ENCODE measurements around the gene ENTPD3.
A peak's percentile ranks its signal among the peaks of the same experiment; 100 is the strongest.

ENTPD3 gene

DNA sequence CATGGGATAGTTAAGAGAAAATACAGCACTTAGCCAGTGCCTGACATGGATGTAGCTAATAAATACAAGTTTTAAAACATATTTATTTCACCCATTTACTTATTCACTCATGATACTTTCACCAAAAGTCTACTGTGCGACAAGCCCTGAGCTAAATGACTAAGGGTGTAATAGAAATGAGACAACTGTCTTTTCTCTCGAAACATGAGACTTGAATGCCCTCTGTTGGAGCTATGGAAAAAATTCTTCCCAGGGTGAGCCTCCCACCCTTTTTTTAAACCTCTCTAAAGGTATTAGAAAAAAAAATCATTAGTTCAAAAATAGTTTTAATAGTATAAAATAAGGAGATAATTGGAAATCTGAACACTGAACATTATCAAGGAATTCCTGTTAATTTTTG lies 45.8 kb downstream of the ENTPD3 start:
- no peaks in the 10 kb centered on the region for H3K36me3 ChIP-seq (replicated peaks; ENCODE audit: low read depth, low read length)
- H3K27ac ChIP-seq (ENCODE audit: low read length) = no peak overlapping the region
- no peak overlapping the region for H3K4me2 ChIP-seq (ENCODE audit: low read length)
- H3K9ac ChIP-seq (ENCODE audit: low read length) = no peak overlapping the region
- no peak overlapping the region for H3K4me3 ChIP-seq (ENCODE audit: low read length)
- H4K20me1 ChIP-seq (ENCODE audit: insufficient read depth, low read length) = no peaks in the 10 kb centered on the region
- no peaks in the 10 kb centered on the region for H3K9me3 ChIP-seq (ENCODE audit: insufficient read depth, low read length)
- H3K79me2 ChIP-seq (ENCODE audit: low read length) = no peaks in the 10 kb centered on the region
- no peaks in the 10 kb centered on the region for H3K27me3 ChIP-seq (ENCODE audit: low read depth, low read length)
- TF ChIP-seq, protein P1, sequence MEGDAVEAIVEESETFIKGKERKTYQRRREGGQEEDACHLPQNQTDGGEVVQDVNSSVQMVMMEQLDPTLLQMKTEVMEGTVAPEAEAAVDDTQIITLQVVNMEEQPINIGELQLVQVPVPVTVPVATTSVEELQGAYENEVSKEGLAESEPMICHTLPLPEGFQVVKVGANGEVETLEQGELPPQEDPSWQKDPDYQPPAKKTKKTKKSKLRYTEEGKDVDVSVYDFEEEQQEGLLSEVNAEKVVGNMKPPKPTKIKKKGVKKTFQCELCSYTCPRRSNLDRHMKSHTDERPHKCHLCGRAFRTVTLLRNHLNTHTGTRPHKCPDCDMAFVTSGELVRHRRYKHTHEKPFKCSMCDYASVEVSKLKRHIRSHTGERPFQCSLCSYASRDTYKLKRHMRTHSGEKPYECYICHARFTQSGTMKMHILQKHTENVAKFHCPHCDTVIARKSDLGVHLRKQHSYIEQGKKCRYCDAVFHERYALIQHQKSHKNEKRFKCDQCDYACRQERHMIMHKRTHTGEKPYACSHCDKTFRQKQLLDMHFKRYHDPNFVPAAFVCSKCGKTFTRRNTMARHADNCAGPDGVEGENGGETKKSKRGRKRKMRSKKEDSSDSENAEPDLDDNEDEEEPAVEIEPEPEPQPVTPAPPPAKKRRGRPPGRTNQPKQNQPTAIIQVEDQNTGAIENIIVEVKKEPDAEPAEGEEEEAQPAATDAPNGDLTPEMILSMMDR (IDR thresholded peaks at IDR 0.05; ENCODE audit: low read depth, low read length) = 0 out of 2 replicates have a peak, but pooled peaks have one; percentile 7
- no peak for TF ChIP-seq EZH2phosphoT487 (IDR thresholded peaks at IDR 0.05; ENCODE audit: low read depth)
- no peak overlapping the region for H2AFZ ChIP-seq (ENCODE audit: low read depth, low read length)
- H3K4me1 ChIP-seq (ENCODE audit: low read length) = no peaks in the 10 kb centered on the region

DNA sequence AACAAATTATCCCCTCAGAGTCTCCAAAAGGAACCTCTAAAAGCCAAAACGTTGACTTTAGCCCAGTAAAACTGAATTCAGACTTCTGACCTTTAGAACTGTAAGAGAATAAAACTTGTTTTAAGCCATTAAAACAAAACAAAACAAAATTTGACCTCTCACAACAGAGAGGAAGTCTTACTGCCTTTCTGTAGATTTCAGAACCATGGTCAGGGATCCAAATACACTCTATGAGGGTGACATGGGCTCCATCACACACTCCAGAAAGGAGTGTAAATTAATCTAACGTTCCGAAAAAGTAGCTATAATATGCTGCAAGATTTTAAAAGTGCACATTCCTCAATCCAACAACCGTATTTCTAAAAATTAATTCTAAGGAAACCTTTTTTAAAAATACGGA lies 50.9 kb downstream of the ENTPD3 start:
- no peaks in the 10 kb centered on the region for H3K9me3 ChIP-seq (ENCODE audit: insufficient read depth, low read length)
- H3K4me2 ChIP-seq (ENCODE audit: low read length) = no peak overlapping the region
- H2AFZ ChIP-seq (ENCODE audit: low read depth, low read length) = no peak overlapping the region
- no peak overlapping the region for H3K4me3 ChIP-seq (ENCODE audit: low read length)
- H3K4me1 ChIP-seq (ENCODE audit: low read length) = no peaks in the 10 kb centered on the region
- H3K79me2 ChIP-seq (ENCODE audit: low read length) = no peaks in the 10 kb centered on the region
- H4K20me1 ChIP-seq (ENCODE audit: insufficient read depth, low read length) = no peaks in the 10 kb centered on the region
- no peak overlapping the region for H3K9ac ChIP-seq (ENCODE audit: low read length)
- no peaks in the 10 kb centered on the region for H3K27me3 ChIP-seq (ENCODE audit: low read depth, low read length)
- TF ChIP-seq, protein P1 (IDR thresholded peaks at IDR 0.05; ENCODE audit: low read depth, low read length) = no peak
- no peak for TF ChIP-seq EZH2phosphoT487 (IDR thresholded peaks at IDR 0.05; ENCODE audit: low read depth)
- H3K27ac ChIP-seq (ENCODE audit: low read length) = no peak overlapping the region
- no peaks in the 10 kb centered on the region for H3K36me3 ChIP-seq (replicated peaks; ENCODE audit: low read depth, low read length)

DNA sequence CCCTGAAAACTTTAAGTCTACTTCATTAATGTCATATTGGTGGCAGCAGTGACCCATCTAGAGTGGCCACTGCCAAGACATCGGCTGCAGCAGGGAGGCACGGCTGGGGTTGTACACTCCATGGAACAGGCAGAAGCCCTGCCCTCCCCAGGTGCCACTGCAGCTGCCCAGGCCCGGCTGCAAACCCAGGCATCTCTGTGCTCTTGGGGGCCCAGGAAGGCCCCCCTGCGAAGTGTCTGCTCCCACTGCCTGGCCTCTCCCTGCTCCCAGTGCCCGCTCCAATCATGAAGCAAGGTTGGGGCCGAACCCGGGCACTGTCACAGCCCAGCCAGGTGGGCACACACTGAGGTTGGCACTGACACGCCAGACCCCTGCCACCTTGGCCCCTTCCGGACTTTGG lies 58.1 kb downstream of the ENTPD3 start:
- Histone ChIP-seq H3K4me2 (ENCODE audit: low read length) (no peak overlapping the region), H3K4me3 (ENCODE audit: low read length) (no peak overlapping the region), H4K20me1 (ENCODE audit: insufficient read depth, low read length) (no peaks in the 10 kb centered on the region), H3K36me3 (replicated peaks; ENCODE audit: low read depth, low read length) (no peaks in the 10 kb centered on the region), H3K79me2 (ENCODE audit: low read length) (no peaks in the 10 kb centered on the region), H3K4me1 (ENCODE audit: low read length) (no peaks in the 10 kb centered on the region), H3K27me3 (ENCODE audit: low read depth, low read length) (no peaks in the 10 kb centered on the region), H3K9me3 (ENCODE audit: insufficient read depth, low read length) (no peaks in the 10 kb centered on the region), H3K27ac (ENCODE audit: low read length) (no peak overlapping the region), H2AFZ (ENCODE audit: low read depth, low read length) (no peak overlapping the region), H3K9ac (ENCODE audit: low read length) (no peak overlapping the region)
- TF ChIP-seq, protein P1 (IDR thresholded peaks at IDR 0.05; ENCODE audit: low read depth, low read length) = no peak
- TF ChIP-seq EZH2phosphoT487 (IDR thresholded peaks at IDR 0.05; ENCODE audit: low read depth) = no peak

DNA sequence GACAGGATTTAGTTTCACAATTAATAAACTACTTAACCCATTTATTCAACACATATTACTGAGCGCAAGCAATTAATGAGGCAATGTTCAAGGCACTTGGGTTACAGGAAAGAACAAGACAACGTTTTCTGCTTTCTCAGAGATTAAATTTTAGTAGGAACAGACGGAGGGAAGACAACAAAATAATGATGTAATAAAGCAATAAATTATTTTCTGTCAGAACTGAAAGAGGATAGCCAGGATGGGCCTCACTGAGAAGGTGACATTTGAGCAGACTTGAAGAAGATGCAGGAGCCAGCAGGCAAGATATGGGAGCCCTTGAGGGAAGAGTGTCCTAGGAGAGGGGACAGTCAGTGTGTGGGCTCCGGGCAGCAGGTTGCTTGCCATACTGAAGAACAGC lies 58.9 kb downstream of the ENTPD3 start:
- H3K9ac ChIP-seq (ENCODE audit: low read length) = no peak overlapping the region
- TF ChIP-seq, protein P1 (IDR thresholded peaks at IDR 0.05; ENCODE audit: low read depth, low read length) = no peak
- TF ChIP-seq EZH2phosphoT487 (IDR thresholded peaks at IDR 0.05; ENCODE audit: low read depth) = no peak
- no peak overlapping the region for H2AFZ ChIP-seq (ENCODE audit: low read depth, low read length)
- no peaks in the 10 kb centered on the region for H3K4me1 ChIP-seq (ENCODE audit: low read length)
- H3K9me3 ChIP-seq (ENCODE audit: insufficient read depth, low read length) = no peaks in the 10 kb centered on the region
- no peak overlapping the region for H3K27ac ChIP-seq (ENCODE audit: low read length)
- H3K4me2 ChIP-seq (ENCODE audit: low read length) = no peak overlapping the region
- H4K20me1 ChIP-seq (ENCODE audit: insufficient read depth, low read length) = no peaks in the 10 kb centered on the region
- H3K27me3 ChIP-seq (ENCODE audit: low read depth, low read length) = no peaks in the 10 kb centered on the region
- H3K79me2 ChIP-seq (ENCODE audit: low read length) = no peaks in the 10 kb centered on the region
- H3K4me3 ChIP-seq (ENCODE audit: low read length) = no peak overlapping the region
- H3K36me3 ChIP-seq (replicated peaks; ENCODE audit: low read depth, low read length) = no peaks in the 10 kb centered on the region
